ENCODE results near the gene ZC3H7B.
"Not testable (repeated sequence)": the region's sequence is repeated elsewhere in the genome, so short reads cannot be mapped to it uniquely, and the experiment has no call there.

The ZC3H7B gene

DNA sequence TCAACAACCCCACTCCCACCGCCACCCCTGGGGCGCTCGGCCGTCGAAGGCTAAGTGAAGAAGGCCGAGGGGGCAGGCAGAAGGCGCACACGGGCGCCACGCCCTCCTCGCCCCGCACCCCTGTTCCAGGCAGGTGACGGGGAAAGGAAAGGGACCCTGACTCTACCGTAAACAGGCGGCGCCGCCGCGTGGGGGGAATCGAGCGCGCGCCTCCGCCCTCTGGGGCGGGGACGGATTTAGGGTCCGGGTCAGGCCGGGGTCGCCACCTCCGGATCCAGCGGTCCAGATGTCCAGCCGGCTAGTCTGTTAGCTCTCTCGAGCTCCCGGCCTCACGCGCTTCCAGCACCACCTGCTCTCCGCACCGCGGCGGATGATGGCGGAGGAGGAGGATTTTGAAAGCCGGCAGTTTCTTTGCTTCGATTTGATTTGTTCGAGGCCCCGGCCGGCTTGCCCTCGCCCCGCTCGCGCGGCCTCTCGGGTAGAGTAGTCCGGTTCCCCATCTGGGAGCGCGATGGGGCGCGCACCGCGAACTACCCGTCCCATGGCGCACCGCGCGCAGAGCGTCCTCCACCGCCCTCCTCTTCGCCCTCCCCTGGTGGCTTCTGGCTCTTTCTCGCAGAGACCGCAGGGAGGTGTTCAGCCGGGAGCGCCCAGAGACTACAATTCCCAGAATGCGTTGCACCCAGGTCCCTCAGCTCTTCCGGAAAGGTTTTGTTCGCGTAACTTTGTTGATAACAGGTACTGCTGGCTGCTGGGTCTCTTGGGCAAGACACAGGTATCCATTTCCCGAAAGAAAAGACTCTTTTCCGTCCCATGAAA, 15.3 kb upstream of the ZC3H7B start, which contains the start of gene RANGAP1:
RANGAP1 (minus strand) TSS at position 368 of the 819 bp plus-strand sequence. CDS start 5,143 bp downstream, outside the sequence.
- peak; percentile 99 for DNase-seq (ENCODE audit: low spot score)

DNA sequence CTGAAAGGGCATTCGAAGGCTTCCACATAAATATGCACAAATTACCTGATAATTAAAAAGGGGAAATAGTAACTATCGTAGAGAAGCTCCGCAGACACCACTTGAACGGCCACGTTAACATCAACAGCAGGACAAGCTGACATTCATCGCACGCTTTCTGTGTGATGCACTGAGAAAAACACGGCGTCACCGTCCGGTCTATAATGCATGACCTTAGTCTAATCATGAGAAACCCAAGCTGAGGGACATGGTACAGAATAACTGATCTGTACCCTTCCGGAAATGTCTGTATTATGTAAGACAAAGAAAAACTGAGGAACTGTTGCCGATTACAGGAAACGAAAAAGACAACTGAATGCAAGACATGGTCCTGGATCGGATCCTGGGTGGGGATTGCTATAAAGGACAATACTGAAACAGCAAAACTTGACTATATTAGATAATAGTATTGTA, 14.7 kb upstream of the ZC3H7B start:
- peak; percentile 89 for DNase-seq (ENCODE audit: low spot score)

DNA sequence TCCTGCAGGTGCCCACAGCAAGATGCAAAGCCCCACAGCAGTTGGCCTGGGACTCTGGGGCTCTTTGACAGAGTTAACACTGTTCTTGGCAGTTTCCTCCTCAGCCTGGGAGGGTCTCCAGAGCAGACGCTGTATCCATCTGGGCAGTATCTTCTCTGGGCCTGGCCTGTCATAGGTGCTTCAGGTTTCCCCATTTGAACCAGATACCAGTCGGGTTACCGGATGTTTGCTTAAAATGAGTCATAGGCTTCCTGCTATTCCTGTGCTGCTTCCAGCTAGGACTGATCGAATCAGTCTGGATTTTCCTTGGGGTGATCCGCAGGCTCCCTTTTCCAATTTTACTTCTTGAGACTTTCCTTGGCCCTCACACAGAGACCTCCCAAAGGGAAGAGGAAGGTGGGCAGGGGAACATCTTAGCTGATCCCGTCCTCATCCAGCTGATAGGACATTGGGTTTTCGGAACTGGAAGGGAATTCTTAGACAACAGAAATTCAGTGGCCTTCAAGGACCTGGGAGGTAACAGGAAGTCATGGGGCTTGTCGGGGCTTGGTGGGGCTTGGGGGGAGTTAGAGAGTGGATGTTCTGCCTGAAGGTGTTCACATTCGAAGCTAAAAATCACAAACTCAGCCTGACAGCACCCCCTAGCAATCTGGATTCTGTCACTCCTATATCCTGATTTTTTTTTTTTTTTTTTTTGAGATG, 12.9 kb upstream of the ZC3H7B start:
- no peak for DNase-seq (ENCODE audit: low spot score)

DNA sequence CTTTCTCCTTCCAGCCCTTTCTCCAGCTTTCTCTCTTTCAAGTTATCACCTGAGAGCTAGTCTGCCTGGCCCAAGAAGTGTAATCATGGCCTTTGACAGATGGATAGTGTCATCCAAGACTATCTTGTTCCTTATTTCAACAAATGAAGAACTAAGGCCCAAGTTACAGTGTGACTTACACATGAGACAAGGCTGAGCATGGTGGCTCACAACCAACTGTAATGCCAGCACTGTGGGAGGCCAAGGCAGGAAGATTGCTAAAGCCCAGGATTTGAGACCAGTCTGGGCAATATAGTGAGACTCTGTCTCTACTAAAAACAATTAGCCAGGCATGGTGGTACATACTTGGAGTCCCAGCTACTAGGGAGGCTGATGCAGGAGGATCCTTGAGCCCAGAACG, 11.7 kb upstream of the ZC3H7B start:
- no peak for DNase-seq (ENCODE audit: low spot score)

DNA sequence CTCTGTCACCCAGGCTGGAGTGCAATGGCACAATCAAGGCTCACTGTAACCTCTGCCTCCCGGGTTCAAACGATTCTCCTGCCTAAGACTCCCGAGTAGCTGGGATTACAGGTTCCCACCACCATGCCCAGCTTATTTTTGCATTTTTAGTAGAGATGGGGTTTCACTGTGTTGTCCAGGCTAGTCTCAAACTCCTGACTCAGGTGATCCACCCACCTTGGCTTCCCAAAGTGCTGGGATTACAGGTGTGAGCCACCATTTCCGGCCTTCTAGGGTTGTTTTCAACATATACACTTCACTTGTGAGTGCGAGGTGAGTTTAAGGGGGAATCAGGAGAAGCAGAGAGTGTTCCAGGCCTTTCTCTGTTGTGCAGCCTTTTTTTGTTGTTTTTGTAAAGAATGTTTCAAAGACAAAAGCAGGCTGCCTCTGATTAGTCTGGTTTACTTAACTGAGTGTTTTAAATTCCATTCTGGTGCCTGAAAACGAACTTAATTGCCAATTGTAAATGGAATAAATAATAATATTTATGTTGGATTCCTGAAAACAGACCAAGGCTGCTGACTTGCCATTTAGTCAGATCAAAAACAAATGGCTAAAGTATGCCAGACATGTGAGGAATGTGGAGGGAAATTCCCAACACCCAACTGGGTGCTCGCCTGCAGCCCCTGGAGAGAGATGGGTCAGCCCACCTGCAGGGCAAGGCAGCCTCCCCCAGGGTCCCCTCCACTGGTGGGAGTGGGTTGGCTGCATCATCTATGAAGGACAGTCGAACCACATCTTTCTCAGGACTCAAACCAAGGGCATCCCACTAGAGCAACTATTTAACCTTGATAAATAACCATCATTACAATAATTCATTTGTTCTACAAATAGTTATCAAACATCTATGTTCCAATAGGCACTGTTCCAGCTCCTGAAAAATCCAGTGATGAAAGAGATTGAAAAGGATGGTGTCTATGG, 10.8 kb upstream of the ZC3H7B start:
- DNase-seq (ENCODE audit: low spot score), result no peak

DNA sequence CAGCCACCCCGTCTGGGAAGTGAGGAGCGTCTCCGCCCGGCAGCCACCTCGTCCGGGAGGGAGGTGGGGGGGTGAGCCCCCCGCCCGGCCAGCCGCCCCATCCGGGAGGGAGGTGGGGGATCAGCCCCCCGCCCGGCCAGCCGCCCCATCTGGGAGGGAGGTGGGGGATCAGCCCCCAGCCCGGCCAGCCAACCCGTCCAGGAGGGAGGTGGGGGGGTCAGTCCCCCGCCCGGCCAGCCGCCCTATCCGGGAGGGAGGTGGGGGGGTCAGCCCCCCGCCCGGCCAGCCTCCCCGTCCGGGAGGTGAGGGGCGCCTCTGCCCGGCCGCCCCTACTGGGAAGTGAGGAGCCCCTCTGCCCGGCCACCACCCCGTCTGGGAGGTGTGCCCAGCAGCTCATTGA, 6.5 kb upstream of the ZC3H7B start:
- not testable (repeated sequence) for DNase-seq (ENCODE audit: low spot score)

DNA sequence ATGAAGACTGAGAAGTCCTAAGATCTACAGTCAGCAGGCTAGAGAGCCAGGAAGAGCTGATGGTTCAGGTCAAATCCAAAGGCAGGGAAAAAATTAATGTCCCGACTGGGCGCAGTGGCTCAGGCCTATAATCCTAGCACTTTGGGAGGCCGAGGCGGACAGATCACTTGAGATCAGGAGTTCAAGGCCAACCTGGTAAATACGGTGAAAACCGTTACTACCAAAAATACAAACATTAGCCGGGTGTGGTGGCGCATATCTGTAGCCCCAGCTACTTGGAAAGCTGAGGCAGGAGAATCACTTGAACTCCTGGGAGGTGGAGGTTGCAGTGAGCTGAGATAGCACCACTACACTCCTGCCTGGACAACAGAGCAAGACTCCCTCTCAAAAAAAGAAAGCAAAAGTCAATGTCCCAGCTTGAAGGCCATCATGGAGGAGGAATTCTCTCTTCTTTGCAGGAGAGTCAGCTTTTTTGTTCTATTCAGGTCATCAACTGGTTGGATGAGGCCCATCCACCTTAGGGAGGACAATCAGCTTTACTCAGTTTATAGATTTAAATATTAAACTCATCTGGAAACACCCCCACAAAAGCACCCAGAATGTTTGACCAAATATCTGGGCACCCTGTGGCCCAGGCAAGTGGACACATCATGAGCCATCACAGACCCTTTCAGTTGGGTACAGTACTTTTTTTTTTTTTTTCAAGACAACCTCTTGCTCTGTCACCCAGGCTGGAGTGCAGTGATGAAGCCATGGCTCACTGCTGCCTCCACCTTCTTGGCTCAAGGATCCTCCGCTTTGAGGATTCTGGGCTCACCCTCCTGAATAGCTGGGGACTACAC, 4.3 kb upstream of the ZC3H7B start:
- no peak for DNase-seq (ENCODE audit: low spot score)

DNA sequence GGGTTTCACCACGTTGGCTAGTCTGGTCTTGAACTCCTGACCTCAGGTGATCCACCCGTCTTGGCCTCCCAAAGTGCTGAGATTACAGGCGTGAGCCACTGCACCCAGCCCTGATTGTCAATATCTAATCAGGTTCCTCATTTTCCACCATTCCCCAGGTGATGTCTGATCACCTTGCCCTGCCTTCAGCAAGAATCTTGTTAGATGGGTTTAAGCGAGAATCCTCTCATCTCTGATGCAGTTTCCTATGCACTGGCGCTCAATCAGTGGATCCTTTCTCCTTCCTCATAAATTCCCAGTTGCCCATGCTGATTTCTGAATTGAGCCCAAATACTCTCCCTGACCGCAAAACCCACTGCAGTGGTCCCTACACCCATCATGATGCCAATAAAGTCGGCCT, 664 bp upstream of the ZC3H7B start:
- DNase-seq (ENCODE audit: low spot score), result no peak

DNA sequence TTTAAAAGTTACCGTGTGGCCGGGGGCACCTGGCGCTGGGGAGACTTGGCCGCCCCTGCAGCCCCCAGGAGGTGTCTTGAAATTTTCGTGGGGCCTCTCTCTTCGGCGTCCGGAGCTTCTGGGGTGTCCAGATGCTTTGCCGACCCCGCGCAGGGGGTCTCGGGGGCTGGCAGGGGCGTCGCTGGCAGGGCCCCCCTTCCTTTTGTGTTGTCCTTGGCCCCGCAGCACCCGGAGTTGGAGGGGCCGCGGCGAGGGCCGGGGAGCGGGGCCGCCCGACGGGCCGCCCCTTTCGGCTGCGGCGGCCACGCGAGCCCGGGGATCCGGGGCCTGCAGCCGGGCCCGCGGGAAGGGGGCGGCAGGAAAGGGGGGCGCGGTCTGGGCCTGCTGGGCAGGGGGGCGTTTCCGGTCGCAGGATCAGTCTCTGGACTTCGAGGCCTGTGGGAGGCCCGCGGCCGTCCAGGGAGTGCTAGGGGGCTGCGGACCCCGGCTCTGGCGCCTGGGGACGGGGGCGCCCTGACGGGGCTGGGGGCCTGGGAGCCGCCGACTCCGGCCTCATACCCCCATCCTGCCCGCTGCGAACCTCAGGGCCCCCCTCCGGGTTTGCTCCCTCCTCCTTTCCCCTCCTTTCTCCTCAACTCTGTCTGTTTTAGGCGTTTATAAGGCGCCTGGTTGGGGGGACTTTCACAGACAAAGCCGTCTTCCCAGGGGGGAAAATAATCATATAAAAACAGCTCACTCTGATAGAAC, 869 bp downstream of the ZC3H7B start:
- DNase-seq (ENCODE audit: low spot score), result peak; percentile 36

DNA sequence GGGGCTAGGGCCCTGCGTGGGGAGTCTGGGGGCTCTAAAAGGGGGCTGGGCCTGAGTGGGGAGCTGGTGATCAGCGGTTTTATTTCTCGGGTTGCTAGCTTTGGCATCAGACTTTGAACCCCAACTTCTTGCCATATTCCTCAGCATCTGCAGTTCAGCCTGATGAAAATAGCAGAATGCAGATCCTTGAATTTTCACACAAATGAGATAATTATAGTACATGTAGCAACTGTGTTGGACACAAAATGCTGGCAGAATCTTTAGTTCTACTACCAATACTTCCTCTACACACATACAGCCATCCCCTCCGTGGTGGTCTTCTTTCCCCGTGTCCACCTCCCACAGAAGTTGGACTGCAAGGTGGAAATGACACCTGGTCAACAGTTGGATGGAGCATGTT, 1.5 kb downstream of the ZC3H7B start:
- DNase-seq (ENCODE audit: low spot score), result peak; percentile 22

DNA sequence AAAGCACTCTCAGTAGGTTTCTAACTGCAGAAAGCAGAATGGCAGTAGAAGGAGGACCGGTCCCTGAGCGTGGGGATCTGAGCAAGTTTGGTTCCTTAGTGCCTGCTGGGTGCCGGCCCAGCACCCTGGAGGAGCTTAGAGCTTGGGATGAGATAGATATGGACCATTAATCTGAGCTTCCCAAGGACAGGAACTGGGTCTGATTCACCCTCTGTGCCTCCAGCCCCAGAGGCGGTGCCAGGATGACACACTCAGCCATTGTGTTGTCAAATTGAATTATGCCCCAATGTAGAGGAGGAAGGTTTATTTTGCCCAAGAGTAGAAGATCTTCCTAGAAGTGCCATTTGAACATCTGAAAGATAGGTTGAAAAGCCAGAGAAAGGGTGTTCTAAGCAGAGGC, 4.3 kb downstream of the ZC3H7B start:
- DNase-seq (ENCODE audit: low spot score), result no peak

DNA sequence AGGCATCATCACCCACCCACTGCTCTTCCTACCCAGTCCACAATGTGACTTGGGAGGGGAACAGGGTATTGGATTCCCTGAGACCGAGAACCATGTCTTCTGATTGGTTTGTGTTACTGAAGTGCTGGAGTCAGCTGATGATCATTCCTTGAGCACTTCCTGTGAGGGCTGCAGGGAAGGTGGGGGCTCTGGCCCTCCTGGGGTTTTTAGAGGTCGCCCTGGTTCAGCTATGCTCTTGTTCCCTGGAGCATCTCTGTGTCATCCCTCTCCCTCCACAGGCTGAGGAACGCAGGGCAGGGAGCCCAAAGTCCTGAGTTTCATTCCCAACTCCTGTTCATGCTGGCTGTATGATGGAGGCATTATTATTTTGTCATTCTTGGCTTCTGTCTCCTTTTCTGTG, 6.7 kb downstream of the ZC3H7B start:
- DNase-seq (ENCODE audit: low spot score), result no peak

DNA sequence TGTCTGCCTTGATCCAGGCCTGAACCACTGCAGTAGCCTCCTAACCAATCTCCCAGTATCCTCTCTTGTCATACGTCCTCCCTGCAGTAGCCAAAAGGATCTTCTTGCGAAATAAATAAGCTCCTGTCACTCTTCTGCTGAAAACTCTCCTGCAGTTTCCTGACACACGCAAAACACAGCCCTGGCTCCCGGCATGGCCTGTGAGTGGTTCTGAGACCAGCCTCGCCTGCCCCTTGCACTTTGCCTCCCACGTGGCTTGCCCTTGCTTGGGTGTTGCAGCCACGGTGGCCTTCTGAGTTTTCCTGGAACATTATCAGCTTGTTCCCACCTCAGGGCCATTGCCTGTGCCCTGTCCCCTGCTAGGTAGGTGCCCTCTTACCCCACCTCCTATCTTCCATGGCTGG, 7.2 kb downstream of the ZC3H7B start:
- no peak for DNase-seq (ENCODE audit: low spot score)

DNA sequence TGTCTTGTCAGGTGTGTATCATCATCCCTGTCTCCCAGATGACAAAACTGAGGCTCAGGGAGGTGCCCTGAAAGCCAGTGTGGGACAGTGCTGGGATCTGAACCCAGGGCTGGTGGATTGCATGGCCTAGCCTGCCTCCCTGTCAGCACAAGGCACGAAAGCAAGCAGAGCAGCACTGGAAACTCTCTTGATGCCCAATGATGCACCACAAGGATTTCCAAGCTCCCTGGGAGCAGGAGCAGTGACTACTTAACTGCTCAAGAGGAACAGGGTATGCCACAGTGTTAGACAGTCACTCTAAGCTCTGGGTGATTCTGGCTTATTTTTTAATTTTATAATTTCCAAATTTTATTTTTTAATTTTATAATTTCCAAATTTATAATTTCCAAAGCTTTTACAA, 9.0 kb downstream of the ZC3H7B start:
- no peak for DNase-seq (ENCODE audit: low spot score)

DNA sequence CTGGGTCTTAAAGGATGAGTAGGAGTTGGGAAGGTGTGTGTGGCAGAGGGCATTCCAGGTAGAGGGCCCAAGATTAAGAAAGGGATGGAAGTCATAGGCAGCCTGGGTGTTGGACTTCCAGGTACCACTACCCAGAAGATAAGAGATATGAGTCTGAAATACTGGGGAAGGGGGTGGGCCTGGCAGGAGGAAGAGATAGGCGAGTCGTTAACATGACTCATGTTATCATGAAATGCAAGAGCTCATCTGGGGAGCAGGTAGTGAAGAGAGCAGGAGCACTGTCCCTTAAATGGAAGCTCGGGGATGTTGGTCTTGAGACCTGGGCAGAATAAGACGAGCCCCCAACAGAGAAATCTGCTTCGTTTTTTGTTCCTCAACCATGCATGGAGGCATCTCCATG, 10.2 kb downstream of the ZC3H7B start:
- DNase-seq (ENCODE audit: low spot score), result no peak

DNA sequence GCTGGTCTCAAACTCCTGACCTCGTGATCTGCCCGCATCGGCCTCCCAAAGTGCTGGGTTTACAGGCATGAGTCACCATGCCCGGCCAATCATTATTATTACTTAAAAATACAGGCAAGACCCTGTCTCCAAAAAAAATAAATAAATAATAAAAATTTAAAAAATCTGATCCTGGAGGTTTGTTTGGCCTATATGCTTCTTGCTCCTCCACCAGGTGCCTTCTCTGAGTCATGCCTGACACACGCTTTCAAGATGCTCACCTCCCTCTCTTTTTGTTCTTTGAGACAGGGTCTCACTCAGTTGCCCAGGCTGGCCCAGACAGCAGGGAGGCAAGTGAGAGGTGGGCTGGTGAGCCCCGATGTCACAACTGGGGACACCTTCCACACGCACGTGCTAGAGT, 13.5 kb downstream of the ZC3H7B start:
- DNase-seq (ENCODE audit: low spot score), result no peak

DNA sequence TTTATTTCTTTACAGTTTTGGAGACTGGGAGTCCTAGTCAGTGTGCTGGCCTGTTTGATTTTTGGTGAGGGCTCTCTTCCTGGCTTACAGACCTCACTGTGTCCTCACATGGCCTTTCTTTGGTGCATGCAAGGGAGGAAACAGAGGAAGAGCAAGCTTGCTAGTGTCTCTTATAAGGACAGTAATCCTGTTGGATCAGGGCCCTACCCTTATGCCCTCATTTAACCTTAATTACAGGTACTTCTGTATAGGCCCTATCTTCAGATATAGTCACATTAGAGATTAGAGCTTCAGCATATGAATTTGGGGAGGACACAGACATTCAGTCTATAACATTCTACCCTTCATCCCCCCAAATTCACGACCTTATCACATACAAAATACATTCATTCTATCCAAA, 14.3 kb downstream of the ZC3H7B start:
- DNase-seq (ENCODE audit: low spot score), result no peak

DNA sequence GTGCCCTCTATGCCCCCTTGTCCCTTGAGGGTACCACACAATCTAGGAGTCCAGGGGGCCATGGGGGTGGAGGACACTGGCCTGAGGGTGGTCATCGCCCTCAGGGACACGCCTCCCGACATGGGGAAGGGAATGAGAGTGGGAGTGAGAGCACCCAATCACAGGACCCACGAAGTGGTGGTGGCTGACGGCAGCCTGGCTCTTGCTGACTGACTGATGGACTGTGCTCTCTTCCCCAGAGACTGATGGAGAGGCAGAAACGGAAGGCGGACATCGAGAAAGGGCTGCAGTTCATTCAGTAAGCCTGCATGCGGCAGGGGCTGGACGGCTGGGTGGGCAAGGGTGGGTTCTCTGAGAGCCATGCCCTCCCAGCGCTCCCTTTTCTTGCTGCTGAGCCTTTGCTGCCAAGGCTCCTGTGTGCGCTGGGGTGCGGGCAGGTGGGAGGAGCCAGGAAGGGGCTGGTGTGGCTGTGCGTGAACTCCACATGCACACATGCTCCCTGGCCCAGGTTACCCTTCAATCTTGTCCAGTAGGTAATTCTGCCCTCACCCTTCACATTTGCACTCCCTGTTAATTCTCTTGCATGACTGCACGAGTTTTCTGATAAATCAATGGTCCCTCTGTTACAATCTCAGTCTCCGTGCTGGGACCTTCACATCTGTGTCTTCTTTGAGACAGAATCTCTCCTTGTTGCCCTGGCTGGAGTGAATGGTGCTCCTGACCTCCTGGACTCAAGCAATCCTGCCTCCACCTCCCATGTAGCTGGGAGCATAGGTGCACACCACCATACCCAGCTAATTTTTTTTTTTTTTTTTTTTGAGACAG, 19.3 kb downstream of the ZC3H7B start:
- DNase-seq (ENCODE audit: low spot score), result no peak

DNA sequence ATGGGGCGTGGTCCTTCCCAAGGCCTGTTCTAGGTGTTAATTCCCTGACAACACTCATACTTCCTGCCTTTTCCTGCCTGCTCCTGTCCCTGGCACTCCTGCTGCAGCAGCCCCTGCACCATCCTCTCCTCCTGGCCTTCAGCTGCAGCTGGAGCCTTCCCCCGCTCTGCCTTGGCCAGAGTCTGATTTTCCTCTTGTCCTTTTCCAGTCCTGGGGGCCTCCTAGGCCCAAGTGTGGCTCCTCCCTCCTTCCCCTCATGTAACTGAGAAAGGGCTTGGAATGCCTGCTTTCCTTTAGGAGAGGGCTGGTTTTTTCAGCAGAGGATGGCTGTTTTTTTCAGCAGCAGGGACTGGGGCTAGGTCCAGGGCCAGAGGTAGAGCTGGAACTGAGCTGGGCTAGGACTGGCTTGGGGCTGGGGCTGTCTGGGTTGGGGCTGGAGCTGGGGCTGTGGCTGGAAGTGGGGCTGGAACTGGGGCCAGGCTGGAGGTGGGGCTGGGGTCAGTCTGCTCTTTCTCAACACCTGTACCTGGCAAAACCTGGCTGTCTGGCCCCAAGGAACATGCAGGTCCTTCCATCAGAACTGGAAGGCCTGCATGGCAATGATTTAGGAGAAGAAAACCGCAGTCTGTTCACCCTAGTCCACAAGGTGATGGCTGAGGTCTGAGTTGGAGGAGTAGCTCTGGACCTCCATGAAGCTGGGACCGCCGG, 23.6 kb downstream of the ZC3H7B start:
- DNase-seq (ENCODE audit: low spot score), result no peak

All from NAMALWA (cell line).